Activated CD4-positive, alpha-beta T cell treated with anti-CD3 and anti-CD28 coated beads for 24 hours (primary cell): ENCODE data around the gene ITGAL.
"Not testable (repeated sequence)": the region's sequence is repeated elsewhere in the genome, so short reads cannot be mapped to it uniquely, and the experiment has no call there.

ENCODE experiments used
- DNase-seq, 2 donors: peaks; one replicate each; pipeline ENCODE4 v3.0.0-alpha.2; 2020; ENCODE audit warnings: low read depth in 2 of 2

ITGAL gene

GRCh38 chr16:30526137-30526822 lies 53.7 kb downstream of the ITGAL start, which contains the start of gene ZNF768:
TSS of gene ZNF768 (minus strand) at chr16:30526566. CDS start at chr16:30526413, 153 bp downstream.
- DNase-seq: no peak

DNA sequence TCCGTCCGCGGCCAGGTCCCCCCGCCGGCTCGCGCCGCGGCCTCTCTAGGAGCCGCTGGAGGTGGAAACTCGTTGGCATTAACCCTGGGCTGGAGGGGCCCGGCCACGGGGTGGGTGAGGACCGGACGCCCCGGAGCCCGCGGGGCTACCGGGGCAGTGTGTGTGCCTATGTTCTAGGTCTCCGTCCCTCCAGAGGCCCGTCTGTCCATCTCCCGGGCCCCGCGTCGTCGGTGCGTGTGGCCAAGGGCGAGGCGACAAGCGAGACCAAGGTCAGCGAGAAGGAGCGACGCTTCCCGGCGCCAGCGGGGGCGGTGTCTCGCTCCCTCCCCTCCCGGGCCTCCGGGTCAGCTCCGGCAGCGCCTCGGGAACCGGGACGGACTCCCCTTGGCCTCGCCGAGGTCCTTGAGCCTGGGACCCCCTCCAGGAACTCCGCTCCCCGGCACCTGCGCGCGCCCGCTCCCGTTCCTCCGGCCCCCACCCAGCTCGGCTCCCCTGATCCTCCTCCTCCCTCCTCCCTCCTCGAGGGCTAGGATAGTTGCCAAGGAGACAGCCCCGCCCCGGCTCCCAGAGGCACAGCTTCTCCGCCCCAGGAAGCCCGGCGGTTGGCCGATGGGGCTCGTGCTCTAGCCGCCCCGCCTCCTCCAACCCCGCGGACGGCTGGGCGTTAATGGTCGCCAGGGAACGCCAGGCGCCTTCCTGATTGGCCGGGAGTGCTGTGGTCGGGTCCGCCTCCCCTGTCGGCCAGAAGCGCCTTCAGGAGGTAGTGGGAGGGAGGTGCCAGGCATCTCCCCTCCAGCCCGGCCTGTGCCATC lies 54.5 kb downstream of the ITGAL start:
- DNase-seq: peak; percentile 88 to 96

GRCh38 chr16:30527635-30528178 lies 55.2 kb downstream of the ITGAL start:
- no peak for DNase-seq

- no peak for DNase-seq
Observed at GRCh38 chr16:30528799-30529457, 56.4 kb downstream of the ITGAL start.

DNA sequence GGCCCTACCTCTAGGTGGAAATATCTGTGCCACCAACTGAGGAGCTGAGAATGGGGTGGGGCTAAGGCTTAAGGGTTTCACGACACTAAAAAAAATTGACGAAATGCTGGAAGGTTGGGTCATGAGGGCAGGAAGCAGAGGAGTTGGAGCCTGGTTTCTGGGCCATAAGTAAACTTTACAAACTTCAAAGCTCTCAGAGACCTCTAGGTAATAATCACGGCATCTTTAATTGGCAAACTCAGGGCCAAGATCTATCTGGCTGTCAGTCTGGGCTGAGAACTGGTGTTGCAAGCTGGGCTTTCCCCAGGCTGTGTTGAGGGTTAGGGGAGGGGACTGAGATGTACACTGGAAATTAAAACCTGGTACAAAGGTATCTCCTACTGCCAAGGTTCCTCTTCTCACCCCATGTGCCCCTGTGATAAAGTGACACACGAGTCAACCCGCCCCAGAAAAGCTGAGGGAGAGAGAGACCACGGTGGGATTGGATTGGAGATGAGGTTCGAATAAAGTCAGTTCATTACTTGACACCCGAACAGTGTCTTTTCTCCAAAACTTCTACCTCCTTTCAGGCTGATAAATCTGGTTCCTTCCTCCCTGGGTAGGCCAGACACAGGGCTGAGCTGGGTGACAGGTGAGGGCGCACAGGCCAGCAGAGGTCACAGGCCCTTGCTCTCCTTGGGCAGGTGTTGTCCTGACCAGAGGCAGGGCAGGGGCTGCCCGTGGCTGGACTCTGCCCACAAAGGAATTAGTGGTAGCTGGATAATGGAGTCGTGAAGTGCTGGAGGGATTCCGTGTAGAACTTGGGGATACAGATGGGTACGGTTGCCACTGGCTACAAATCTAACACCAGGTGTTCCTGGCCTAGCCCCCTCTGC lies 57.9 kb downstream of the ITGAL start:
- no peak for DNase-seq

- no peak for DNase-seq
Observed at GRCh38 chr16:30532285-30533145, 60.0 kb downstream of the ITGAL start.

GRCh38 chr16:30533146-30533522 lies 60.6 kb downstream of the ITGAL start:
- DNase-seq: no peak

DNA sequence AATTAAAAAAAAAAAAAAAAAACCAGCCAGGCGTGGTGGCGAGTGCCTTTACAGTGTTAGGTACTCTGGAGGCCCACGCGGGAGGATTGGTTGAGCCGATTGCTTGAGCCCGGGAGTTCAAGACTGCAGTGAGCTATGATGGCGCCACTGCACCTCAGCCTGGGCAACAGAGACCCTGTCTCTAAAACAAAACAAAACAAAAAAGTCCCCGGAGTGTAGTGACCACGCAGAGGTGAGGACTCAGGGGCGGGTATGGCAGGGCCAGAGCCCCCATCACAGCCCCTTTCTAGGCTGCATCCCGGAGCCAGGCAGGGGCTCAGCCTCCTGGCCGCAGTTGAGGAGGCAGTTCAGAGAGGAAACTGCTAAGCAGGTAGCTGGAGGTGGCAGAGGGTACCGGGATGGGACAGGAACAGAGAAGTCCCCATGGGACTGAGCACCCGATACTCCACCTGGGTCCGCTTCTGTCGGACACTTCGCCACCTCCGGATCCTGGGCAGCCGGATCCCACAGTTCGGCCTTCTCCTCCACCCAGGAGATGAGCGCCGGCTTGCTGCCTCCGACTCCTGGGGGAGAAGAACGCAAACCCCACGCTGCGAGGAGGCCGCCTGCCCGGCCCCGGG lies 61.3 kb downstream of the ITGAL start:
- no peak for DNase-seq

- peak; percentile 86 to 87 for DNase-seq
Observed at GRCh38 chr16:30534368-30535105, 62.0 kb downstream of the ITGAL start, which contains the start of gene ZNF747. TSS of gene ZNF747 (minus strand) at chr16:30534858. CDS start at chr16:30534679, 179 bp downstream.

GRCh38 chr16:30535106-30535776 lies 62.7 kb downstream of the ITGAL start:
- no peak for DNase-seq

- DNase-seq: peak in 1 of 2 donors; percentile 58
Observed at GRCh38 chr16:30535777-30536190, 63.2 kb downstream of the ITGAL start.

- DNase-seq: not testable (repeated sequence)
Observed at GRCh38 chr16:30536391-30537024, 64.0 kb downstream of the ITGAL start.

DNA sequence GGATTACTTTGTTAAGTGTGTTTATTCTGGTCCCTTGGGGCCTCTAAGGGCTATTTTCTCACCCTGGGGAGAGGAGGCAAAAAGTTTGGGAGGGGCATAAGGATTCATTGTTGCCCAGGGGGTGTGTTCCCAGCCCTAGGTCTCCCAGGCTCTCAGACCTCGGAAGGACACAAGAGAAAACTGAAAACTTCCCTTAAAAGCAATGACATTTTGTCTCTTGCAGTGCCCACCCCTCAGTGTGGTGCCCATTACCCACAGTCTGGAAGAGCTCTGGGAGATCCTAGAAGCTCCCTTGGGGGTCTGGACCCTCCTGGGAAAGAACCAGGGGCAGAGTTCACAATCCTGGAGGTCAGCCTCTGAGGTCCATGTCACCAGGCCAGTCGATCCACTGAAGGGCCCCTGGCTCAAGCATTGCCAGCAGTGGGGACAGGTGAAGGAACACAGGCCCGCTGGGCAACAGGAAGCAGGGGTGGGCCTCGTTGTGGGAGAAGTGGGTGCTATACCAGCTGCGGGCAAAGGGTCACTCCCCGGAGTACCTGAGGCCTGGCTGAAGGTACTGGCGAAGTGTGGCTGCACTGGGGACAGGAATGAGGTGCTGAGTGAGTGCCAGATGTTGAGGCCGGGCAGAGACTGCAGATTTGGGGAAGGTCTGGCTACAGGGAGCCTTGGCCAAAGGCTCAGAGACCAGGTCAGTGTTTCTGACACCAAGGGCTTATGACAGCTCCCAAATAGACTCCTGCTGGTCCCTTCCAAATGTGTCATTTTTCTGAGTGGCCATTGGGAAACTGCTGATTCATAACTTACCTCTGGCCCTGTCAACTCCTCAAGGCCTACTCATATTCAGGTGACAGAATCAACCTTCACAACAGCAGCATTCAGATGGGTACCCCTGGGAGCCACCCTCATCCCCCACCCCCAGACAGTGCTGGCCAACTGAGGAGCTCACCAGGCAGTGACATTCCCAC lies 66.7 kb downstream of the ITGAL start:
- DNase-seq: no peak

GRCh38 chr16:30539986-30540526 lies 67.5 kb downstream of the ITGAL start:
- not testable (repeated sequence) for DNase-seq

DNA sequence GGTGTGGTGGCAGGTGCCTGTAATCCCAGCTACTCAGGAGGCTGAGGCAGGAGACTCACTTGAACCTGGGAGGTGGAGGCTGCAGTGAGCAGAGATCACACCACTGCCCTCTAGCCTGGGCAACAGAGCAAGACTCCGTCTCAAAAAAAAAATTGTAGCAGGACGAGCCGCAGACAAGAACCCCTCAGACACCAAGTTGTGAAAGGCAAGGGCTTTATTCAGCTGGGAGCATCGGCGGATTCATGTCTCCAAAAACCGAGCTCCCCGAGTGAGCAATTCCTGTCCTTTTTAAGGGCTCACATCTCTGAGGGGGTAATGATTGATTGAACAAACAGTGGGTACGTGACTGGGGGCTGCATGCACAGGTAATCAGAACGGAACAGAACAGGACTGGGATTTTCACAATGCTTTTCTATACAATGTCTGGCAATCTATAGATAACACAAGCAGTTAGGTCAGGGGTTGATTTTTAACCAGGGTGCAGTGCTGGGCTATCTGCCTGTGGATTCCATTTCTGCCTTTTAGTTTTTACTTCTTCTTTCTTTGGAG lies 68.4 kb downstream of the ITGAL start:
- DNase-seq: not testable (repeated sequence)
